Esophagus muscularis mucosa (tissue), 4 donors: ENCODE data around the gene MED29. TPM values are rescaled to one million over a fixed set of nuclear protein-coding genes. Genes with fewer than 3 reads are reported as not detected.

Source experiments
- DNase-seq: peaks from one replicate; pipeline ENCODE4 v3.0.0-alpha.2; 2017; ENCODE audit errors: extremely low spot score
- H3K27ac ChIP-seq, 4 donors: fragments of 200-600 bp; sonication (generic); replicated peaks in 1 of 4; 1 replicate in 3 of 4; 2 replicates in 1 of 4; pipeline ENCODE4 v1.5.1; 2016 to 2019; ENCODE audit warnings: mild to moderate bottlenecking in 1 of 4
- H3K27me3 ChIP-seq, 4 donors: fragments of 200-600 bp; sonication (generic); one replicate each; pipeline versions ENCODE4 v1.5.1 to v1.6.0; 2016 to 2019
- H3K36me3 ChIP-seq, 4 donors: fragments of 200-600 bp; sonication (generic); one replicate each; pipeline ENCODE4 v1.5.1; 2016 to 2019
- H3K4me1 ChIP-seq, 4 donors: fragments of 200-600 bp; sonication (generic); one replicate each; pipeline ENCODE4 v1.5.1; 2016 to 2019
- H3K4me3 ChIP-seq, 4 donors: fragments of 200-600 bp; sonication (generic); 1 replicate in 2 of 4; 2 replicates in 2 of 4; pipeline ENCODE4 v1.5.1; 2016 to 2019; ENCODE audit warnings: mild to moderate bottlenecking in 4 of 4, moderate library complexity in 1 of 4
- H3K9me3 ChIP-seq, 4 donors: fragments of 200-600 bp; sonication (generic); 1 replicate in 3 of 4; 2 replicates in 1 of 4; pipeline ENCODE4 v1.5.1; 2016 to 2019
- CTCF ChIP-seq, 3 experiments: fragments of 200-600 bp in 2 of 3; fragments of 450-650 bp in 1 of 3; sonication (generic) in 2 of 3; IDR thresholded peaks; one replicate each; pipeline ENCODE4 v1.5.1; 2017 to 2019; ENCODE audit warnings: antibody characterized with exemption in 3 of 3, mild to moderate bottlenecking in 2 of 3, moderate library complexity in 1 of 3
- EP300 ChIP-seq: sonication (generic); formaldehyde crosslinking; IDR thresholded peaks from one replicate; pipeline ENCODE4 v1.6.1; 2017; ENCODE audit warnings: antibody characterized with exemption
- POLR2A ChIP-seq: fragments of 450-650 bp; IDR thresholded peaks from one replicate; pipeline ENCODE4 v1.6.1; 2017; ENCODE audit warnings: antibody characterized with exemption, moderate library complexity, mild to moderate bottlenecking, low read depth
- POLR2AphosphoS5 ChIP-seq, 2 donors: sonication (generic); formaldehyde crosslinking; IDR thresholded peaks; one replicate each; pipeline ENCODE4 v1.6.1; 2017; ENCODE audit warnings: antibody characterized with exemption in 2 of 2
- WGBS: methylation state at CpG from one replicate; pipeline ENCODE4 v1.1.5; 2018; 5-methylcytosine and 5-hydroxymethylcytosine counted together
- intact Hi-C: fragments of 100-400 bp; cut with DNase I; formaldehyde crosslinking; loops from one replicate; pipeline ENCODE4 v1.15.1; 2023
- total RNA-seq, 4 donors: library from RNA; depleted of rRNA; stranded (reverse); fragments of >200 nt; gene quantifications; one replicate each; pipeline versions ENCODE4 v1.1.0 to v1.2.1, GENCODE V29; 2016

Gene MED29
- total RNA-seq, 4 donors from 2014 or later: 24.9 to 58.0 (median 38.3) TPM

- Histone ChIP-seq H3K27ac (peak overlapping the region in 1 of 4 donors; percentile 3), H3K4me3 (no peak overlapping the region), H3K27me3 (no peaks in the 10 kb centered on the region), H3K4me1 (peaks cover 44 to 87% (median 73%) of the 10 kb centered on the region in 4 donors), H3K36me3 (peaks cover 5 to 43% (median 30%) of the 10 kb centered on the region in 4 donors), H3K9me3 (no peaks in the 10 kb centered on the region)
- intact Hi-C loops: loop anchor here (10.0 kb wide), 2 partner anchors 77 to 187 kb away; partner anchors contain the start of gene EID2B
- whole genome bisulfite sequencing: 85% methylated on average over 4 of the region's 4 CpGs
- no peak for TF ChIP-seq POLR2A
- no peak for DNase-seq
Measured at GRCh38 chr19:39347332-39348164, 43.6 kb upstream of the MED29 start.

- H3K36me3 ChIP-seq: peaks cover 5 to 56% (median 44%) of the 10 kb centered on the region in 4 donors
- TF ChIP-seq EP300: no peak
- TF ChIP-seq POLR2AphosphoS5 (IDR thresholded peaks at IDR 0.05): no peak
- no peak for TF ChIP-seq CTCF (IDR thresholded peaks at IDR 0.05)
- TF ChIP-seq POLR2A: no peak
- H3K27ac ChIP-seq: no peak overlapping the region
- H3K4me1 ChIP-seq: peaks cover 31 to 73% (median 62%) of the 10 kb centered on the region in 4 donors
- intact Hi-C loops: loop anchor here (10.0 kb wide), 2 partner anchors 75 to 185 kb away; partner anchors contain the start of gene EID2B
- H3K4me3 ChIP-seq: no peak overlapping the region
- no peak for DNase-seq
- no peaks in the 10 kb centered on the region for H3K27me3 ChIP-seq
- WGBS: 86% methylated on average over 4 of the region's 4 CpGs
- H3K9me3 ChIP-seq: no peaks in the 10 kb centered on the region
Measured at GRCh38 chr19:39349326-39349725, 41.9 kb upstream of the MED29 start.

- intact Hi-C loops: no loop called here
- 95% methylated on average over 3 of the region's 3 CpGs for WGBS
Measured at GRCh38 chr19:39350156-39350555, 41.0 kb upstream of the MED29 start.

GRCh38 chr19:39351537-39352064 lies 39.6 kb upstream of the MED29 start:
- Histone ChIP-seq H3K27me3 (no peaks in the 10 kb centered on the region), H3K9me3 (no peaks in the 10 kb centered on the region), H3K4me1 (peaks cover 14 to 50% (median 39%) of the 10 kb centered on the region in 4 donors), H3K27ac (peak overlapping the region; percentile 14 to 53 (median 31)), H3K4me3 (no peak overlapping the region), H3K36me3 (peaks cover 21 to 79% (median 58%) of the 10 kb centered on the region in 4 donors)
- 73% methylated on average over 4 of the region's 4 CpGs for WGBS
- no peak for DNase-seq
- TF ChIP-seq CTCF (IDR thresholded peaks at IDR 0.05) (no peak), EP300 (no peak), POLR2A (no peak), POLR2AphosphoS5 (IDR thresholded peaks at IDR 0.05) (no peak)
- intact Hi-C loops: no loop called here

More at GRCh38 chr19:39350156-39350555, 41.0 kb upstream of the MED29 start:
- Histone ChIP-seq H3K27ac (no peak overlapping the region), H3K36me3 (peaks cover 7 to 64% (median 51%) of the 10 kb centered on the region in 4 donors), H3K4me3 (no peak overlapping the region), H3K9me3 (no peaks in the 10 kb centered on the region), H3K27me3 (no peaks in the 10 kb centered on the region), H3K4me1 (peaks cover 27 to 65% (median 54%) of the 10 kb centered on the region in 4 donors)
- no peak for DNase-seq
- TF ChIP-seq POLR2A: no peak
- no peak for TF ChIP-seq POLR2AphosphoS5 (IDR thresholded peaks at IDR 0.05)
- no peak for TF ChIP-seq EP300
- TF ChIP-seq CTCF (IDR thresholded peaks at IDR 0.05): no peak
